CD8-positive, alpha-beta memory T cell (primary cell): ENCODE results near the gene TMEM181. TPM values are rescaled to one million over a fixed set of nuclear protein-coding genes. Genes with fewer than 3 reads are reported as not detected.
"Not testable (repeated sequence)": the region's sequence is repeated elsewhere in the genome, so short reads cannot be mapped to it uniquely, and the experiment has no call there.

ENCODE experiments used
- CTCF ChIA-PET: fragments of 350-600 bp; sonication (Branson Sonifier 250); formaldehyde crosslinking; loops from one replicate; lab custom pipeline; 2021; ENCODE audit warnings: antibody characterized with exemption; lab: Charles Lee
- POLR2A ChIA-PET: fragments of 350-600 bp; sonication (Branson Sonifier 250); formaldehyde crosslinking; loops from one replicate; lab custom pipeline; 2021; ENCODE audit warnings: antibody characterized with exemption; lab: Charles Lee
- DNase-seq, 5 donors: peaks; one replicate each; pipeline versions ENCODE4 v3.0.0 to v3.0.0-alpha.2; 2020 to 2022; ENCODE audit warnings: mixed read lengths in 1 of 5
- H3K27ac ChIP-seq: one replicate; pipeline ENCODE4 v1.7.0; 2013; ENCODE audit warnings: low read depth, mild to moderate bottlenecking, low read length, moderate library complexity
- H3K27me3 ChIP-seq: 2 replicates; pipeline ENCODE4 v1.7.0; 2013; ENCODE audit warnings: low read length, mild to moderate bottlenecking; ENCODE audit not compliant: insufficient read depth, poor library complexity, severe bottlenecking
- H3K36me3 ChIP-seq: 2 replicates; pipeline ENCODE4 v1.7.0; 2013; ENCODE audit warnings: mild to moderate bottlenecking, low read length, moderate library complexity; ENCODE audit not compliant: insufficient read depth
- H3K4me1 ChIP-seq: 2 replicates; pipeline ENCODE4 v1.7.0; 2013; ENCODE audit warnings: mild to moderate bottlenecking, low read length, moderate library complexity; ENCODE audit not compliant: insufficient read depth
- H3K4me3 ChIP-seq: 2 replicates; pipeline ENCODE4 v1.7.0; 2013; ENCODE audit warnings: mild to moderate bottlenecking, low read length
- H3K9me3 ChIP-seq: 2 replicates; pipeline ENCODE4 v1.7.0; 2013; ENCODE audit warnings: mild to moderate bottlenecking, low read length
- H3K27ac Mint-ChIP-seq, 8 donors: one replicate each; pipeline ENCODE4 v1.8.0; 2020 to 2021; ENCODE audit warnings: mixed read lengths in 8 of 8, mild to moderate bottlenecking in 6 of 8, inconsistent platforms in 3 of 8, moderate library complexity in 3 of 8
- H3K27me3 Mint-ChIP-seq, 2 donors: one replicate each; pipeline ENCODE4 v1.8.0; 2020 to 2021; ENCODE audit warnings: mixed read lengths in 2 of 2, mild to moderate bottlenecking in 1 of 2, moderate library complexity in 1 of 2
- H3K36me3 Mint-ChIP-seq, 3 donors: one replicate each; pipeline ENCODE4 v1.8.0; 2020 to 2021; ENCODE audit warnings: mixed read lengths in 3 of 3, inconsistent platforms in 1 of 3, mild to moderate bottlenecking in 1 of 3
- H3K4me1 Mint-ChIP-seq, 3 donors: one replicate each; pipeline ENCODE4 v1.8.0; 2020 to 2021; ENCODE audit warnings: mixed read lengths in 3 of 3, inconsistent platforms in 1 of 3, mild to moderate bottlenecking in 1 of 3
- H3K4me3 Mint-ChIP-seq, 7 donors: one replicate each; pipeline ENCODE4 v1.8.0; 2020 to 2021; ENCODE audit warnings: mixed read lengths in 7 of 7, mild to moderate bottlenecking in 6 of 7, moderate library complexity in 4 of 7, inconsistent platforms in 2 of 7
- H3K9me3 Mint-ChIP-seq, 5 donors: one replicate each; pipeline ENCODE4 v1.8.0; 2020 to 2022; ENCODE audit warnings: mixed read lengths in 5 of 5, mild to moderate bottlenecking in 3 of 5, moderate library complexity in 2 of 5, inconsistent platforms in 1 of 5
- polyA plus RNA-seq: library from polyadenylated mRNA; unstranded; fragments of 300-500 nt; fragmentation: Illumina TruSeq; gene quantifications from one replicate; pipeline ENCODE4 v1.2.3, GENCODE V29; 2021
- total RNA-seq, 2 experiments: library from RNA; stranded (reverse); gene quantifications; one replicate each; pipeline ENCODE4 v1.2.3, GENCODE V29; 2021

The TMEM181 gene
- total and polyA plus RNA-seq, 3 experiments from 2014 or later, result 11.2 to 16.6 (median 16.0) TPM

DNA sequence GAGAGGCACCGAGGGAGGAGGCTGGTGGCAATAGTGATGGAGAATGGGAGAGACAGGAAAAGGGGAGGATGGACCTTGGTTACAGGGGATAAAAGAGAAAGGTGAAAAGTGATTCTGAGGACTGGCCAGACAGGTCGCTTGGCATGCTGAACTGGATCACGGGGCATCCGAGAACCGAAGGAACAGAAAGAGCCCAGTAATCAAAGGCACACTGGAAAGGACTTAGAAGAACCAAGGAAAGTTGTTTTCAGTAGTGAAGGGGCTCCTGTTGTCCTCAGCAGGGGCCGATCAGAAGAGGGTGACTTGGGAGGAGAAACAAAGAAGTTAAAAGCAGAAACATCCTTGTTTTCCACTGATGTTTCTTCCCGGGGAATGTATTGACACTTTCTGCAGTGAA, 108.8 kb downstream of the TMEM181 start:
- H3K27me3 Mint-ChIP-seq, result no peaks in the 10 kb centered on the region
- DNase-seq, result no peak
- Histone ChIP-seq H3K9me3 (no peaks in the 10 kb centered on the region), H3K27ac (no peak overlapping the region), H3K27me3 (no peaks in the 10 kb centered on the region), H3K4me3 (no peak overlapping the region), H3K36me3 (peaks cover 19% of the 10 kb centered on the region), H3K4me1 (no peaks in the 10 kb centered on the region)
- ChIA-PET CTCF (interaction anchor here (2.3 kb wide), 1 partner anchor 9 kb away, joined by 11 read pairs; no protein-coding TSS in a partner anchor), POLR2A (interaction anchor here (0.6 kb wide), 1 partner anchor 54 kb away, joined by 6 read pairs; no protein-coding TSS in a partner anchor)
- peaks cover 17 to 79% (median 30%) of the 10 kb centered on the region in 3 donors for H3K36me3 Mint-ChIP-seq
- peak overlapping the region in 5 of 8 donors; percentile 1 to 92 (median 55) for H3K27ac Mint-ChIP-seq
- no peaks in the 10 kb centered on the region for H3K9me3 Mint-ChIP-seq
- H3K4me3 Mint-ChIP-seq, result no peak overlapping the region
- peaks cover 0 to 28% (median 4%) of the 10 kb centered on the region in 3 donors for H3K4me1 Mint-ChIP-seq

- no peak overlapping the region for H3K27ac ChIP-seq
- H3K4me3 ChIP-seq, result no peak overlapping the region
- ChIA-PET POLR2A (interaction anchor here (0.6 kb wide), 1 partner anchor 53 kb away, joined by 6 read pairs; no protein-coding TSS in a partner anchor), CTCF (interaction anchor here (2.3 kb wide), 1 partner anchor 9 kb away, joined by 11 read pairs; no protein-coding TSS in a partner anchor)
- Mint-ChIP-seq H3K27me3 (no peaks in the 10 kb centered on the region), H3K4me3 (no peak overlapping the region), H3K36me3 (peaks cover 16 to 79% (median 34%) of the 10 kb centered on the region in 3 donors), H3K9me3 (no peaks in the 10 kb centered on the region), H3K27ac (peak overlapping the region in 7 of 8 donors; percentile 30 to 77 (median 64)), H3K4me1 (peaks cover 0 to 31% (median 8%) of the 10 kb centered on the region in 3 donors)
- H3K4me1 ChIP-seq, result no peaks in the 10 kb centered on the region
- peaks cover 19% of the 10 kb centered on the region for H3K36me3 ChIP-seq
- H3K9me3 ChIP-seq, result no peaks in the 10 kb centered on the region
- no peak for DNase-seq
- no peaks in the 10 kb centered on the region for H3K27me3 ChIP-seq
Observed at GRCh38 chr6:158669145-158670035, 109.5 kb downstream of the TMEM181 start.

DNA sequence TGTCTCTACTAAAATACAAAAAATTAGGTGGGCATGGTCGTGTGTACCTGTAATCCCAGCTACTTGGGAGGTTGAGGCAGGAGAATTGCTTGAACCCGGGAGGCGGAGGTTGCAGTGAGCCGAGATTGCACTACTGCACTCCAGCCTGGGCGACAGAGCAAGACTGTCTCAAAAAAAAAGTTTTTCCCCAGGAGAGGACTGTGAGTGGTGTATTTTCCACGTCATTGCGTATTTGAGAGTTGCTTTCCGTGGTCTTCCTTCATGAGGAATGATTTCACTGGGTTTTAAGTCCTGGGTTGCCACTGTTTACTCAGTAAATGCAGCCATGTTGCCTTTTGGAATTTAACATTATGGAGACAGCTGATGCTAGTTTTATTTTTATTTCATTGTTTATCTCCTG, 112.2 kb downstream of the TMEM181 start:
- H3K27me3 Mint-ChIP-seq, H3K27ac ChIP-seq, H3K4me1 ChIP-seq, H3K9me3 ChIP-seq, H3K27me3 ChIP-seq, H3K4me3 Mint-ChIP-seq, DNase-seq, H3K27ac Mint-ChIP-seq, POLR2A ChIA-PET, H3K4me3 ChIP-seq, H3K9me3 Mint-ChIP-seq: not testable (repeated sequence)
- Mint-ChIP-seq H3K4me1 (peaks cover 0 to 28% (median 8%) of the 10 kb centered on the region in 3 donors), H3K36me3 (peaks cover 15 to 68% (median 27%) of the 10 kb centered on the region in 3 donors)
- H3K36me3 ChIP-seq, result peaks cover 13% of the 10 kb centered on the region
- CTCF ChIA-PET, result interaction anchor here (1.8 kb wide), 1 partner anchor 28 kb away, joined by 4 read pairs; no protein-coding TSS in a partner anchor

DNA sequence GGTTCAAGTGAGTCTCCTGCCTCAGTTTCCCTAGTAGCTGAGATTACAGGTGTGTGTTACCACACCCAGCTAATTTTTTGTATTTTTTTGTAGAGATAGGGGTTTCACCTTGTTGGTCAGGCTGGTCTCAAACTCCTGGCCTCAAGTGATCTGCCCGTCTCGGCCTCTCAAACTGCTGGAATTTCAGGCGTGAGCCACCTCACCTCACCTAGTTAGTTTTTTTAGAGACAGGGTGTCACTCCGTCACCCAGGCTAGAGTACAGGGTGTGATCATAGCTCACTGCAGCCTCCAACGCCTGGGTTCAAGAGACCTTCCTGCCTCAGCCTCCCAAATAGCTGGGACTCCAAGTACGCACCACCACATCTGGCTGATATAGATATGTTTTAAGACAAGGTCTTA, 112.8 kb downstream of the TMEM181 start:
- Mint-ChIP-seq H3K27ac (peak overlapping the region in 2 of 8 donors; percentile 54 to 64), H3K36me3 (peaks cover 15 to 65% (median 24%) of the 10 kb centered on the region in 3 donors), H3K4me1 (peaks cover 0 to 23% (median 8%) of the 10 kb centered on the region in 3 donors), H3K9me3 (no peaks in the 10 kb centered on the region), H3K27me3 (no peaks in the 10 kb centered on the region), H3K4me3 (no peak overlapping the region)
- H3K36me3 ChIP-seq, result peaks cover 13% of the 10 kb centered on the region
- DNase-seq, result no peak
- POLR2A ChIA-PET, result no interaction called here
- H3K4me3 ChIP-seq, result no peak overlapping the region
- H3K27me3 ChIP-seq, result no peaks in the 10 kb centered on the region
- H3K9me3 ChIP-seq, result no peaks in the 10 kb centered on the region
- H3K27ac ChIP-seq, result no peak overlapping the region
- H3K4me1 ChIP-seq, result no peaks in the 10 kb centered on the region
- CTCF ChIA-PET, result interaction anchor here (1.0 to 1.8 kb wide), 4 partner anchors 9 to 336 kb away, joined by 3 to 6 read pairs (median 4); no protein-coding TSS in a partner anchor

DNA sequence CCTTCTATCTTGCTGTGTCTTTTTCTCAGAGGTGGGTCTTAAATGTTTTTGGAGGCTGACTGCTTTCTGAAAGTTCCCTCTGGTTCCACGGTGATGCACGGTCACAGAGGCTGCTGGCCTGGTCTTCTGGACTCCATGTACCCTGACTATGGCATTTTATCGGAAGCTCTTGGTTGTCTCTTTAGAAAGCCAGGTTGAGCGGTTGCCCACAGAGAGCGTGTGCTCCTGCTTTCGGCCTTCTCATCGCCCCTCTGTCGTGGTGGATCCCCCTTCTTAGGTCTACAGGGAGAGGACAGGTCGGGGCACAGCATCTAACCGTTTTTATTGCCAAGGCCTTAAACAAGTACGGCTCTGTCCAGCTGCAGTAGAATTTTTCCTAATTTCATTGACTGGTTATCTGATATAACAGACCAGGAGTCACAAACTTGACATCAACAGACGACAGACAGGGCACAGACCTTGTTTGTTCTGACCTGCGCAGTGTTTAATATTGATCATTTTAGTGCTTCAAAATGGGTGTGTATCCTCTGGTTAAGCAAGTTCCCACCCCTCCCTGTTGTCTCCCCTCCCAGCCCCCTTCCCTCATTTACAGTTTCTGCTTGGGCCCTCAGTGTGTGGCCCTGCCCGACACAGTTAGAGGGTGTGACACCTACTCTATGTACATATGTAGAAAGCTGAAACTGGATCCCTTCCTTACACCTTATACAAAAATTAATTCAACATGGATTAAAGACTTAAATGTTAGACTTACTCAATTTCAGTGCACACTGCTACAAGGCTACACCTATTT, 114.6 kb downstream of the TMEM181 start:
- Histone ChIP-seq H3K27me3 (no peaks in the 10 kb centered on the region), H3K27ac (no peak overlapping the region), H3K36me3 (peaks cover 4% of the 10 kb centered on the region), H3K9me3 (no peaks in the 10 kb centered on the region), H3K4me1 (no peaks in the 10 kb centered on the region), H3K4me3 (no peak overlapping the region)
- Mint-ChIP-seq H3K4me1 (peaks cover 0 to 28% (median 14%) of the 10 kb centered on the region in 3 donors), H3K27me3 (no peaks in the 10 kb centered on the region), H3K4me3 (no peak overlapping the region), H3K36me3 (peaks cover 10 to 60% (median 17%) of the 10 kb centered on the region in 3 donors), H3K27ac (peak overlapping the region in 2 of 8 donors; percentile 3 to 19), H3K9me3 (no peaks in the 10 kb centered on the region)
- no peak for DNase-seq
- ChIA-PET CTCF (interaction anchor here (2.3 kb wide), 1 partner anchor 16 kb away, joined by 7 read pairs; no protein-coding TSS in a partner anchor), POLR2A (no interaction called here)

DNA sequence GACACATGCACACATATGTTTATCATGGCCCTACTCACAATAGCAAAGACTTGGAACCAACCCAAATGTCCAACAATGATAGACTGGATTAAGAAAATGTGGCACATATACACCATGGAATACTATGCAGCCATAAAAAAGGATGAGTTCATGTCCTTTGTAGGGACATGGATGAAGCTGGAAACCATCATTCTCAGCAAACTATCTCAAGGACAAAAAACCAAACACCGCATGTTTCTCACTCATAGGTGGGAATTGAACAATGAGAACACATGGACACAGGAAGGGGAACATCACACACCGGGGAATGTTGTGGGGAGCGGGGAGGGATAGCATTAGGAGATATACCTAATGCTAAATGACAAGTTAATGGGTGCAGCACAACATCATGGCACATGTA, 117.2 kb downstream of the TMEM181 start:
- H3K27me3 ChIP-seq, H3K4me3 ChIP-seq, H3K4me1 ChIP-seq, H3K27me3 Mint-ChIP-seq, POLR2A ChIA-PET, H3K9me3 ChIP-seq, H3K4me3 Mint-ChIP-seq, H3K36me3 ChIP-seq, H3K9me3 Mint-ChIP-seq, DNase-seq, H3K27ac ChIP-seq: not testable (repeated sequence)
- H3K36me3 Mint-ChIP-seq, result peaks cover 6 to 65% (median 19%) of the 10 kb centered on the region in 3 donors
- CTCF ChIA-PET, result interaction anchor here (1.1 kb wide), 1 partner anchor 14 kb away, joined by 3 read pairs; no protein-coding TSS in a partner anchor
- H3K27ac Mint-ChIP-seq, result peak overlapping the region in 2 of 8 donors; percentile 61 to 77
- peaks cover 0 to 37% (median 15%) of the 10 kb centered on the region in 3 donors for H3K4me1 Mint-ChIP-seq

DNA sequence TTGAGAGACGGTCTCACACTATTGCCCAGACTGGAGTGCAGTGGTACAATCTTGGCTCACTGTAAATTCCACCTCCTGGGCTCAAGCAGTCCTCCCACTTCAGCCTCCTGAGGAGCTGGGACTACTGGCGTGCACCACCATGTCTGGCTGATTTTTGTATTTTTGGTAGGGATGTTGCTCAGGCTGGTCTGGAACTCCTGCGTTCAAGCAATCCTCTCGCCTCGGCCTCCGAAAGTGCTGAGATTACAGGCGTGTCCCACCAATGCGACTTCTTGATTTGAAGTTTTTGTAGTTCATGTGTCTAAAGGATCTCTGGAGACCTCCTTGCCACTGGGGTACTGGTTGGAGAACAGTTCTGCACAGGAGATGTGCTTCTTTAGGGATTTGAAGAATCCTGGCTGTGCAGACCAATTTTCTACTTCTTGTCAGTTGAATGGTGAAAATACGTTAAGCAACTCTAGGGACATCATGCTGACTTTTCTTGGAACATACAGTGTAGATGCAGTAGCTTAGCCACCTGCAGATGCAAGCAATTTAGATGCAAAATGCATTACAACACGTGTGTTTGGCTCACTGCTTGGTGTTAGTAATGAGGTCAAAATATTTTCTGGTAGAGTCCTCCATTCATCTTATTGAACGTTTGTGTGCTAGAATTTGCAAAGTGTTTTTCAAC, 118.2 kb downstream of the TMEM181 start:
- POLR2A ChIA-PET, result no interaction called here

More for the DNA sequence above, 118.2 kb downstream of the TMEM181 start:
- no peaks in the 10 kb centered on the region for H3K9me3 Mint-ChIP-seq
- CTCF ChIA-PET, result interaction anchor here (0.6 to 1.1 kb wide), 2 partner anchors 13 to 18 kb away, joined by 3 read pairs; no protein-coding TSS in a partner anchor
- no peaks in the 10 kb centered on the region for H3K9me3 ChIP-seq
- no peak for DNase-seq
- no peak overlapping the region for H3K4me3 ChIP-seq
- H3K27ac Mint-ChIP-seq, result peak overlapping the region in 5 of 8 donors; percentile 14 to 43 (median 27)
- no peak overlapping the region for H3K4me3 Mint-ChIP-seq
- H3K27me3 Mint-ChIP-seq, result no peaks in the 10 kb centered on the region
- H3K36me3 Mint-ChIP-seq, result peaks cover 6 to 66% (median 19%) of the 10 kb centered on the region in 3 donors
- H3K4me1 ChIP-seq, result no peaks in the 10 kb centered on the region
- H3K27me3 ChIP-seq, result no peaks in the 10 kb centered on the region
- peaks cover 1% of the 10 kb centered on the region for H3K36me3 ChIP-seq
- H3K4me1 Mint-ChIP-seq, result peaks cover 0 to 37% (median 15%) of the 10 kb centered on the region in 3 donors
- no peak overlapping the region for H3K27ac ChIP-seq
